HEK293 (cell line): ENCODE data around the gene PITRM1.

Source experiments
- ZNF23 ChIP-seq: fragments of 450-650 bp; formaldehyde crosslinking; IDR thresholded peaks from 2 replicates; pipeline ENCODE4 v1.5.1; 2016; ENCODE audit warnings: missing biosample characterization, missing genetic modification characterization, borderline replicate concordance
- TF ChIP-seq, protein P1 (sequence below): fragments of 450-650 bp; formaldehyde crosslinking; IDR thresholded peaks from 2 replicates; pipeline ENCODE4 v1.5.1; 2016; ENCODE audit warnings: missing biosample characterization, missing genetic modification characterization
- TF ChIP-seq, protein P2 (sequence below): fragments of 450-650 bp; formaldehyde crosslinking; IDR thresholded peaks from 2 replicates; pipeline ENCODE4 v1.5.1; 2017; ENCODE audit warnings: missing biosample characterization, missing genetic modification characterization

DNA sequence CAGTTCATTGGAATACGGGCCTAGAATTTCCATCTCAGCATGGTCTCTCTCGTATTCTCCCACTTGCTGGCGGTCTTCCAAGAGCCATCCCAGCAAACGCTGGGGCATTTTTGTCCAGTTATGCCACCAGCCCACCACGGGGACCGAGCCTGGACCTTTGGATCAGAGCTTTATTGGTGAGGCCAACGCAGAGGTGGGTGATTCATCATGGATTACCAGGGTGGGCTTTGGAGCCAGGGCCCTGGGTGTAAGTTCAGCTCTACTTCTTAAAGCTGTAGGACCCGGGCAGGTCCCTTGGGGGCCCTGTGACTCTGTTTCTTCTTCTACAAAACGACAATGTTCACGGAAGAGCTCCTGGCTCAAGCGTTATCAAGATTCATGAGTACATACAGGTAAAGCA is 22.7 kb upstream of the PITRM1 start:
- TF ChIP-seq, protein P1, sequence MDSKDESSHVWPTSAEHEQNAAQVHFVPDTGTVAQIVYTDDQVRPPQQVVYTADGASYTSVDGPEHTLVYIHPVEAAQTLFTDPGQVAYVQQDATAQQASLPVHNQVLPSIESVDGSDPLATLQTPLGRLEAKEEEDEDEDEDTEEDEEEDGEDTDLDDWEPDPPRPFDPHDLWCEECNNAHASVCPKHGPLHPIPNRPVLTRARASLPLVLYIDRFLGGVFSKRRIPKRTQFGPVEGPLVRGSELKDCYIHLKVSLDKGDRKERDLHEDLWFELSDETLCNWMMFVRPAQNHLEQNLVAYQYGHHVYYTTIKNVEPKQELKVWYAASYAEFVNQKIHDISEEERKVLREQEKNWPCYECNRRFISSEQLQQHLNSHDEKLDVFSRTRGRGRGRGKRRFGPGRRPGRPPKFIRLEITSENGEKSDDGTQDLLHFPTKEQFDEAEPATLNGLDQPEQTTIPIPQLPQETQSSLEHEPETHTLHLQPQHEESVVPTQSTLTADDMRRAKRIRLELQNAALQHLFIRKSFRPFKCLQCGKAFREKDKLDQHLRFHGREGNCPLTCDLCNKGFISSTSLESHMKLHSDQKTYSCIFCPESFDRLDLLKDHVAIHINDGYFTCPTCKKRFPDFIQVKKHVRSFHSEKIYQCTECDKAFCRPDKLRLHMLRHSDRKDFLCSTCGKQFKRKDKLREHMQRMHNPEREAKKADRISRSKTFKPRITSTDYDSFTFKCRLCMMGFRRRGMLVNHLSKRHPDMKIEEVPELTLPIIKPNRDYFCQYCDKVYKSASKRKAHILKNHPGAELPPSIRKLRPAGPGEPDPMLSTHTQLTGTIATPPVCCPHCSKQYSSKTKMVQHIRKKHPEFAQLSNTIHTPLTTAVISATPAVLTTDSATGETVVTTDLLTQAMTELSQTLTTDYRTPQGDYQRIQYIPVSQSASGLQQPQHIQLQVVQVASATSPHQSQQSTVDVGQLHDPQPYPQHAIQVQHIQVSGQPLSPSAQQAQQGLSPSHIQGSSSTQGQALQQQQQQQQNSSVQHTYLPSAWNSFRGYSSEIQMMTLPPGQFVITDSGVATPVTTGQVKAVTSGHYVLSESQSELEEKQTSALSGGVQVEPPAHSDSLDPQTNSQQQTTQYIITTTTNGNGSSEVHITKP (tag by site-specific recombination): no peak
- TF ChIP-seq ZNF23 (tag by site-specific recombination): no peak
- TF ChIP-seq, protein P2, sequence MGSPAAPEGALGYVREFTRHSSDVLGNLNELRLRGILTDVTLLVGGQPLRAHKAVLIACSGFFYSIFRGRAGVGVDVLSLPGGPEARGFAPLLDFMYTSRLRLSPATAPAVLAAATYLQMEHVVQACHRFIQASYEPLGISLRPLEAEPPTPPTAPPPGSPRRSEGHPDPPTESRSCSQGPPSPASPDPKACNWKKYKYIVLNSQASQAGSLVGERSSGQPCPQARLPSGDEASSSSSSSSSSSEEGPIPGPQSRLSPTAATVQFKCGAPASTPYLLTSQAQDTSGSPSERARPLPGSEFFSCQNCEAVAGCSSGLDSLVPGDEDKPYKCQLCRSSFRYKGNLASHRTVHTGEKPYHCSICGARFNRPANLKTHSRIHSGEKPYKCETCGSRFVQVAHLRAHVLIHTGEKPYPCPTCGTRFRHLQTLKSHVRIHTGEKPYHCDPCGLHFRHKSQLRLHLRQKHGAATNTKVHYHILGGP (tag by site-specific recombination): no peak
